Mesothelial cell of epicardium (in vitro differentiated cells): ENCODE results near the gene ZBTB42. TPM values are rescaled to one million over a fixed set of nuclear protein-coding genes. Genes with fewer than 3 reads are reported as not detected.
"Not testable (repeated sequence)": the region's sequence is repeated elsewhere in the genome, so short reads cannot be mapped to it uniquely, and the experiment has no call there.

Experiments
- DNase-seq, 2 experiments: peaks; one replicate each; pipeline ENCODE4 v3.0.0; 2021; ENCODE audit warnings: low spot score in 2 of 2; ENCODE audit not compliant: unreplicated experiment in 2 of 2
- H3K27ac Mint-ChIP-seq: 2 replicates; pipeline ENCODE4 v1.8.0; 2021; ENCODE audit warnings: mixed read lengths
- H3K27me3 Mint-ChIP-seq: 2 replicates; pipeline ENCODE4 v1.8.0; 2021; ENCODE audit warnings: low read depth, mixed read lengths
- H3K36me3 Mint-ChIP-seq: 2 replicates; pipeline ENCODE4 v1.8.0; 2021; ENCODE audit warnings: mixed read lengths
- H3K4me1 Mint-ChIP-seq: 2 replicates; pipeline ENCODE4 v1.8.0; 2021; ENCODE audit warnings: mixed read lengths
- H3K4me3 Mint-ChIP-seq: 2 replicates; pipeline ENCODE4 v1.8.0; 2021; ENCODE audit warnings: mild to moderate bottlenecking, moderate library complexity, mixed read lengths
- H3K9me3 Mint-ChIP-seq: 2 replicates; pipeline ENCODE4 v1.8.0; 2021; ENCODE audit warnings: mixed read lengths
- CTCF ChIP-seq: fragments of 200-600 bp; sonication (generic); IDR thresholded peaks from one replicate; pipeline ENCODE4 v1.5.0; 2021; ENCODE audit warnings: antibody characterized with exemption; ENCODE audit not compliant: unreplicated experiment
- total RNA-seq: library from RNA; stranded (reverse); gene quantifications from 3 replicates; pipeline ENCODE4 v1.2.1, GENCODE V29; 2021

Gene ZBTB42
- total RNA-seq, 1 donor from 2014 or later: 6.2 TPM

- no peak for DNase-seq
- TF ChIP-seq CTCF: no peak
- Mint-ChIP-seq H3K27me3 (peaks cover 20% of the 10 kb centered on the region), H3K27ac (peak overlapping the region; percentile 17), H3K4me3 (peak overlapping the region; percentile 70), H3K4me1 (peaks cover 12% of the 10 kb centered on the region), H3K9me3 (peaks cover 7% of the 10 kb centered on the region), H3K36me3 (no peaks in the 10 kb centered on the region)
Measured at GRCh38 chr14:104826861-104827176, 25.9 kb downstream of the ZBTB42 start.

- peak overlapping the region; percentile 39 for H3K27ac Mint-ChIP-seq
- peak; percentile 46 for TF ChIP-seq CTCF
- peak overlapping the region; percentile 70 for H3K4me3 Mint-ChIP-seq
- H3K9me3 Mint-ChIP-seq: peaks cover 7% of the 10 kb centered on the region
- H3K4me1 Mint-ChIP-seq: peaks cover 12% of the 10 kb centered on the region
- no peaks in the 10 kb centered on the region for H3K36me3 Mint-ChIP-seq
- H3K27me3 Mint-ChIP-seq: peaks cover 20% of the 10 kb centered on the region
- DNase-seq: peak in 1 of 2 experiments; percentile 57
Measured at GRCh38 chr14:104827177-104828055, 26.5 kb downstream of the ZBTB42 start.

- H3K36me3 Mint-ChIP-seq: no peaks in the 10 kb centered on the region
- peaks cover 9% of the 10 kb centered on the region for H3K4me1 Mint-ChIP-seq
- no peak overlapping the region for H3K4me3 Mint-ChIP-seq
- H3K27me3 Mint-ChIP-seq: peaks cover 1% of the 10 kb centered on the region
- no peaks in the 10 kb centered on the region for H3K9me3 Mint-ChIP-seq
- no peak for DNase-seq
- no peak overlapping the region for H3K27ac Mint-ChIP-seq
- TF ChIP-seq CTCF: no peak
Measured at GRCh38 chr14:104830781-104831180, 29.9 kb downstream of the ZBTB42 start.

- H3K4me3 Mint-ChIP-seq, H3K36me3 Mint-ChIP-seq, DNase-seq, H3K4me1 Mint-ChIP-seq, H3K9me3 Mint-ChIP-seq, H3K27ac Mint-ChIP-seq: not testable (repeated sequence)
- peaks cover 34% of the 10 kb centered on the region for H3K27me3 Mint-ChIP-seq
Measured at GRCh38 chr14:104836171-104836935, 35.5 kb downstream of the ZBTB42 start.

GRCh38 chr14:104841730-104842129 is 40.8 kb downstream of the ZBTB42 start:
- Mint-ChIP-seq H3K9me3 (no peaks in the 10 kb centered on the region), H3K27ac (no peak overlapping the region), H3K4me1 (peaks cover 15% of the 10 kb centered on the region), H3K36me3 (no peaks in the 10 kb centered on the region), H3K4me3 (no peak overlapping the region), H3K27me3 (peaks cover 84% of the 10 kb centered on the region)
- no peak for TF ChIP-seq CTCF
- no peak for DNase-seq

GRCh38 chr14:104843006-104843405 is 42.1 kb downstream of the ZBTB42 start:
- Mint-ChIP-seq H3K36me3 (no peaks in the 10 kb centered on the region), H3K27me3 (peaks cover 86% of the 10 kb centered on the region), H3K27ac (no peak overlapping the region), H3K9me3 (no peaks in the 10 kb centered on the region), H3K4me1 (peaks cover 15% of the 10 kb centered on the region), H3K4me3 (no peak overlapping the region)
- no peak for DNase-seq
- TF ChIP-seq CTCF: no peak
